Thyroid gland (tissue), 4 donors: ENCODE results near the gene MYL12B.

Source experiments
- CTCF ChIP-seq, 6 experiments: fragments of 200-600 bp in 3 of 6; fragments of 450-650 bp in 3 of 6; sonication (generic) in 3 of 6; IDR thresholded peaks; one replicate each; pipeline ENCODE4 v1.5.1; 2016 to 2019; ENCODE audit warnings: antibody characterized with exemption in 6 of 6, mild to moderate bottlenecking in 2 of 6, inconsistent platforms in 1 of 6, moderate library complexity in 1 of 6
- POLR2A ChIP-seq, 2 donors: fragments of 450-650 bp; IDR thresholded peaks; one replicate each; pipeline ENCODE4 v1.6.1; 2017; ENCODE audit warnings: antibody characterized with exemption in 2 of 2, mild to moderate bottlenecking in 2 of 2, moderate library complexity in 1 of 2

- TF ChIP-seq CTCF (IDR thresholded peaks at IDR 0.05) (no peak), POLR2A (IDR thresholded peaks at IDR 0.05) (no peak)
These were observed 24.2 kb downstream of the MYL12B start for GRCh38 chr18:3286159-3286558.
